ENCODE results near the gene ZBP1.

ZBP1 gene

GRCh38 chr20:57568088-57568896 is 51.9 kb downstream of the ZBP1 start:
- no peak for FAIRE-seq

GRCh38 chr20:57567471-57568079 is 52.7 kb downstream of the ZBP1 start:
- no peak for FAIRE-seq

- no peak for FAIRE-seq
Measured at GRCh38 chr20:57566803-57567459, 53.3 kb downstream of the ZBP1 start.

- no peak for FAIRE-seq
Measured at GRCh38 chr20:57566399-57566798, 53.8 kb downstream of the ZBP1 start.

DNA sequence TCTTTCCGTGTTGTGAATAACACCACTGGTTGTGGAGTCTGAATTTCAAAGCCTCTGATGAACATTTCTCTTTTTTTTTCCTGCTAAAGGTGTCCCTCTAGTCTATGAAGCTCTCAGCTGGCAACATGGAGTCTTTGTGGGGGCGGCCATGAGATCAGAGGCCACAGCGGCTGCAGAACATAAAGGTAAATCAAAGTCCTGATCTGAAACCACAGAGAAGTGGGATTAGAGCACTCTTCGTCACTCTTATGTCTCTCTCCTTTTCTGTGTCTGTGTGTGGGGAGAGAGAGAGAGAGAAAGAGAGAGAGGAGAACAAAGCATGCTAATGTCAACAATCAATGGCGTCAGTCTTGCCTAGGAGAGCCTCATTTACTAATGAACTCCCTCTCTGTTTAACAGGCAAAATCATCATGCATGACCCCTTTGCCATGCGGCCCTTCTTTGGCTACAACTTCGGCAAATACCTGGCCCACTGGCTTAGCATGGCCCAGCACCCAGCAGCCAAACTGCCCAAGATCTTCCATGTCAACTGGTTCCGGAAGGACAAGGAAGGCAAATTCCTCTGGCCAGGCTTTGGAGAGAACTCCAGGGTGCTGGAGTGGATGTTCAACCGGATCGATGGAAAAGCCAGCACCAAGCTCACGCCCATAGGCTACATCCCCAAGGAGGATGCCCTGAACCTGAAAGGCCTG is 55.1 kb downstream of the ZBP1 start:
- FAIRE-seq: no peak

DNA sequence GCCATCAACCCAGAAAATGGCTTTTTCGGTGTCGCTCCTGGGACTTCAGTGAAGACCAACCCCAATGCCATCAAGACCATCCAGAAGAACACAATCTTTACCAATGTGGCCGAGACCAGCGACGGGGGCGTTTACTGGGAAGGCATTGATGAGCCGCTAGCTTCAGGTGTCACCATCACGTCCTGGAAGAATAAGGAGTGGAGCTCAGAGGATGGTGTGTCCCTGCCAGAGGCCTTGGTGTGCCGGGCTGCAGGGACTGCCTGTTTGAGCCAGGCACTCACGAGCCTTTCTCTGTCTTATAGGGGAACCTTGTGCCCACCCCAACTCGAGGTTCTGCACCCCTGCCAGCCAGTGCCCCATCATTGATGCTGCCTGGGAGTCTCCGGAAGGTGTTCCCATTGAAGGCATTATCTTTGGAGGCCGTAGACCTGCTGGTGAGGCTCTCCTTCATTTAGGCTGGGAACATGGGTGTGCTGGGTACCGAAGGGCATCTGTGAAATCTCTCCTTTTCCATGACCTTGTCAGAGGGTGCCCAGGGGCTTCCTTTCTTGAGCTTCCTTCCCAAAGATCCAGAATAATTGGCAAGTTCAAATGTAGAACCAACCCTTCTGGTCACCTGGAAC is 55.9 kb downstream of the ZBP1 start:
- FAIRE-seq: no peak

GRCh38 chr20:57563522-57563921 is 56.7 kb downstream of the ZBP1 start:
- FAIRE-seq: no peak

DNA sequence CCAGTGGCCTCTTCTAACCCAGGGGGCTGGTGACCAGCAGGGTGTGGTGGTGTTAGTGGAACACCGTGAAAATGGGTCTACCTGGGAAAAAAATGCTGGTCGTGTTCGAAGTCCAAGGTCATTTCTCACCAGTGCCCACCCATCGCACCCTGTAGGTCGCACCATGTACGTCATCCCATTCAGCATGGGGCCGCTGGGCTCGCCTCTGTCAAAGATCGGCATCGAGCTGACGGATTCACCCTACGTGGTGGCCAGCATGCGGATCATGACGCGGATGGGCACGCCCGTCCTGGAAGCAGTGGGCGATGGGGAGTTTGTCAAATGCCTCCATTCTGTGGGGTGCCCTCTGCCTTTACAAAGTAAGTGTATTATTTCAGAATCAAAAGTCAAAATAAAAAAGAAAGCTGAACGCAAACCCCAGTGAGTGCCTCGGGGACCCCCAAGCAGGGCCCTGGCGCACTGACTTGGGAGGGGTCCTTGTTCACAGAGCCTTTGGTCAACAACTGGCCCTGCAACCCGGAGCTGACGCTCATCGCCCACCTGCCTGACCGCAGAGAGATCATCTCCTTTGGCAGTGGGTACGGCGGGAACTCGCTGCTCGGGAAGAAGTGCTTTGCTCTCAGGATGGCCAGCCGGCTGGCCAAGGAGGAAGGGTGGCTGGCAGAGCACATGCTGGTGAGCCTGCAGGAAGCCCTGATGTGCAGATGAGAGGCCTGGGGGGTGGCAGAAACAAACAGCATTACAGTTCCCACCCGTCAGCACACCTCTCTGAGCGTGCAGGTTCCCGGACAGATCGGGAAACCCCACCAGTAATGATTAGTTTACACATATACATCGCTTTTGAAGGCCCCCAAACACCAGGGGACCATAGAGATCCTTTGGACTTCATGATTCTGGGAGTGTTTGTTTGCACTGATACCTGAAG is 57.4 kb downstream of the ZBP1 start:
- no peak for FAIRE-seq

- FAIRE-seq: no peak
Measured at GRCh38 chr20:57561356-57562279, 58.6 kb downstream of the ZBP1 start.

GRCh38 chr20:57560554-57561355 is 59.5 kb downstream of the ZBP1 start, which contains the start of gene PCK1:
PCK1 (plus strand) TSS chr20:57561110; CDS start chr20:57561412, 302 bp downstream.
- FAIRE-seq: no peak

GRCh38 chr20:57559658-57560553 is 60.3 kb downstream of the ZBP1 start:
- no peak for FAIRE-seq

DNA sequence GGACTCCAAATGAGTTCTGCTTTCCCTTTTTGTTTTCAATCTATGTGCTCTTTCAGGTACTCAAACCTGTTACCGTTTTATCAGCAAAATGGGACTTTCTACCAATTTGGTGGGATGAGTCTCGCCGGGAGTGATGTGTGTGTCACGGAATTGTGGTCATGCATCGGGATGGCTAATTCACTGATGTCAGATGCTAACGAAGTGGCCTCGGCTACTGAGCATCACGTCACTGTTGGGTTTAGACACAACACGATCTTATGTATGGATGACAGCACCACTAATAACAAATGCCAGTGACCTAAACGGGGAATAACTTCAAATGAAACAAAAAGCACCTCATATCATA is 61.0 kb downstream of the ZBP1 start:
- no peak for FAIRE-seq

DNA sequence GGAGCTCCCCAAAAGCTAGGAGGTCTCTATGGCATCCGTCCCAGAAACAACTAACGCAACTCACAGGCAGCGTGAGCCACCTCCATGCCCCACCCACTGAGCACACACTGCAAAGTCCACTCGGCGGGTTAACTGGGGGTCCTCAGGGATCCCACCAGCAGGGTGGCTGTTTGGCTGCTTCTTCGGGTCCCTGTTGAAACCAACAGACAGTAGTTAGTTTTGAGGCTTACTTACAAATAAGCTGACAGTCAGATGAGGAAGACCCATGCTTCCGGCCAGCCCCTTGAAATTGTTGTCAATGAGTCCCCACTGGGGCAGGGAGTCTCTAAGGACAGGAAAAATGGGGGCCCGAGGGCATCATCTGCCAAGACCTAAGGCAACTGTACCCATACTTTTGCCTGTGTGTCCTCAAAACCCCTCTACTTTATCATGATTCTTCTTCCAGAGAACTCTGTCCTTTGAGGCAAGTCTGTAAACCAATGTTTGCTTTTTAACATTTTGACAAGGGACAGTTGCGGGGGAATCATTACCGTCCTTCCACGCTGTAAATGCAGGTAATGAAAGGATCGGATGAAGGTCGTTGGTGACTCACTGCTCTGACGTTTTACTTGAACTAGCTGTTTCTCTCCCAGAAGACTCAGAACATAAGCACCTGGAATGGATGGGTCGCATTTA is 61.5 kb downstream of the ZBP1 start:
- no peak for FAIRE-seq

GRCh38 chr20:57557926-57558613 is 62.2 kb downstream of the ZBP1 start:
- FAIRE-seq: no peak

DNA sequence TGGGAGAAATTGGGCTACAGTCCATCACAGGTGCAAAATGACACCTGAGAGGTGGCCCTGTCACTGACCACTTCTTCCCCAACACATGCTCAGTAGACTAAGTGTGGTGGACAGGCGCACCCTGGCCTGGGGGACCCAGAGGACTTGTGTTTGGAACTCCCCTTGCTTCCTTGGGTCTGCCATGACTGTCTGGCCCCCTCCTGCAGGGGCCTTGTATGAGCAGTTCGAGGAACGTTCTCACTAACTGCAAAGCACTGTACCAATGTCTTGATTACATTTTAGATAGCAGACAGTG is 63.3 kb downstream of the ZBP1 start:
- FAIRE-seq: no peak

- FAIRE-seq: no peak
Measured at GRCh38 chr20:57555457-57556184, 64.6 kb downstream of the ZBP1 start.

Measured in endometrium (tissue), 2 donors.